B cell (primary cell): ENCODE measurements around the gene SPTAN1. TPM values are rescaled to one million over a fixed set of nuclear protein-coding genes. Genes with fewer than 3 reads are reported as not detected.

Experiments used
- ATAC-seq: fragments of 200-7000 bp; cut with Tn5 transposase; one replicate; pipeline ENCODE4 v1.10.0; 2021; ENCODE audit warnings: low read depth, mild to moderate bottlenecking, moderate number of reproducible peaks, moderate library complexity
- CTCF ChIA-PET: fragments of 350-600 bp; sonication (Branson Sonifier 250); formaldehyde crosslinking; loops from one replicate; lab custom pipeline; 2021; ENCODE audit warnings: antibody characterized with exemption, inconsistent platforms; lab: Charles Lee
- POLR2A ChIA-PET: fragments of 350-600 bp; sonication (Branson Sonifier 250); formaldehyde crosslinking; loops from one replicate; lab custom pipeline; 2021; ENCODE audit warnings: antibody characterized with exemption; lab: Charles Lee
- DNase-seq: peaks from one replicate; pipeline ENCODE4 v3.0.0; 2013
- H2AFZ ChIP-seq: 2 replicates; pipeline ENCODE4 v1.6.1; 2012; ENCODE audit warnings: mild to moderate bottlenecking, low read depth, low read length; ENCODE audit not compliant: insufficient read depth, poor library complexity, severe bottlenecking
- H3K27ac ChIP-seq, 2 donors: 1 replicate in 1 of 2; 2 replicates in 1 of 2; pipeline ENCODE4 v1.5.1; 2012 to 2013; ENCODE audit warnings: low read length in 2 of 2, mild to moderate bottlenecking in 2 of 2, moderate library complexity in 1 of 2
- H3K27me3 ChIP-seq, 4 experiments: fragments of 200-600 bp in 1 of 4; sonication (generic) in 1 of 4; replicated peaks in 1 of 4; 1 replicate in 2 of 4; 2 replicates in 2 of 4; pipeline versions ENCODE4 v1.6.1 to v1.7.0; 2013 to 2016; ENCODE audit warnings: low read length in 3 of 4, mild to moderate bottlenecking in 2 of 4, mixed read lengths in 1 of 4, moderate library complexity in 1 of 4; ENCODE audit not compliant: insufficient read depth in 4 of 4, control insufficient read depth in 3 of 4; ENCODE audit errors: control extremely low read depth in 1 of 4
- H3K36me3 ChIP-seq, 2 experiments: replicated peaks in 1 of 2; 1 replicate in 1 of 2; 2 replicates in 1 of 2; pipeline versions ENCODE4 v1.6.1 to v1.7.1; 2013; ENCODE audit warnings: low read length in 1 of 2; ENCODE audit not compliant: insufficient read depth in 2 of 2, control insufficient read depth in 1 of 2; ENCODE audit errors: control extremely low read depth in 1 of 2, extremely low read depth in 1 of 2
- H3K4me1 ChIP-seq, 2 donors: fragments of 200-600 bp in 1 of 2; sonication (generic) in 1 of 2; 1 replicate in 1 of 2; 2 replicates in 1 of 2; pipeline versions ENCODE4 v1.5.1 to v1.6.1; 2013 to 2017; ENCODE audit warnings: low read length in 2 of 2; ENCODE audit not compliant: control insufficient read depth in 2 of 2, insufficient read depth in 2 of 2
- H3K4me2 ChIP-seq: replicated peaks from 2 replicates; pipeline ENCODE3; 2012; ENCODE audit warnings: mild to moderate bottlenecking, low read depth, low read length; ENCODE audit not compliant: poor library complexity, severe bottlenecking
- H3K4me3 ChIP-seq, 5 experiments: fragments of 200-600 bp in 1 of 5; sonication (generic) in 1 of 5; 1 replicate in 3 of 5; 2 replicates in 2 of 5; pipeline versions ENCODE4 v1.5.1 to v1.7.0; 2011 to 2016; ENCODE audit warnings: low read length in 4 of 5, mild to moderate bottlenecking in 4 of 5, low read depth in 2 of 5, control low read depth in 1 of 5, moderate library complexity in 1 of 5; ENCODE audit not compliant: insufficient read depth in 1 of 5; ENCODE audit errors: control extremely low read depth in 1 of 5, extremely low read depth in 1 of 5
- H3K79me2 ChIP-seq: fragments of 200-600 bp; sonication (generic); one replicate; pipeline ENCODE4 v1.6.0; 2016; ENCODE audit warnings: low read length; ENCODE audit not compliant: control insufficient read depth, insufficient read depth
- H3K9ac ChIP-seq: fragments of 200-600 bp; sonication (generic); 2 replicates; pipeline ENCODE4 v1.6.1; 2017; ENCODE audit warnings: mild to moderate bottlenecking, low read length, moderate library complexity
- H3K9me3 ChIP-seq, 3 donors: one replicate each; pipeline versions ENCODE4 v1.6.1 to v1.7.1; 2013; ENCODE audit warnings: low read length in 2 of 3; ENCODE audit not compliant: control insufficient read depth in 2 of 3, insufficient read depth in 1 of 3; ENCODE audit errors: control extremely low read depth in 1 of 3
- H4K20me1 ChIP-seq: 2 replicates; pipeline ENCODE4 v1.6.0; 2012; ENCODE audit warnings: mild to moderate bottlenecking, low read length; ENCODE audit not compliant: insufficient read depth, control insufficient read depth, poor library complexity, severe bottlenecking
- H3K27ac Mint-ChIP-seq: one replicate; pipeline ENCODE4 v1.8.0; 2021; ENCODE audit warnings: mixed read lengths
- H3K27me3 Mint-ChIP-seq: one replicate; pipeline ENCODE4 v1.8.0; 2021; ENCODE audit warnings: mixed read lengths
- H3K4me1 Mint-ChIP-seq: one replicate; pipeline ENCODE4 v1.8.0; 2021; ENCODE audit warnings: mixed read lengths
- H3K4me3 Mint-ChIP-seq: one replicate; pipeline ENCODE4 v1.8.0; 2021; ENCODE audit warnings: mixed read lengths
- H3K9me3 Mint-ChIP-seq: one replicate; pipeline ENCODE4 v1.8.0; 2022; ENCODE audit warnings: mixed read lengths; ENCODE audit not compliant: insufficient read depth
- EZH2 ChIP-seq: IDR thresholded peaks from 2 replicates; pipeline ENCODE4 v1.6.1; 2012; ENCODE audit warnings: borderline replicate concordance, low read depth, mild to moderate bottlenecking, moderate library complexity, low read length; ENCODE audit not compliant: insufficient read depth, poor library complexity, severe bottlenecking
- WGBS: methylation state at CpG from one replicate; pipeline ENCODE4 v1.1.5; 2013; ENCODE audit warnings: missing lambda C conversion rate; ENCODE audit not compliant: insufficient coverage; 5-methylcytosine and 5-hydroxymethylcytosine counted together
- intact Hi-C: fragments of 100-400 bp; cut with micrococcal nuclease; formaldehyde crosslinking; loops from one replicate; pipeline ENCODE4 v1.10.0; 2022
- polyA plus RNA-seq: library from polyadenylated mRNA; depleted of rRNA; stranded (reverse); fragments of >200 nt; gene quantifications from 2 replicates; pipeline ENCODE4 v1.2.3, GENCODE V29; 2012
- total RNA-seq, 2 donors: library from RNA; stranded (reverse); fragments of 120-200 nt in 1 of 2; gene quantifications; 1 replicate in 1 of 2; 2 replicates in 1 of 2; pipeline versions ENCODE4 v1.2.3 to v1.2.4, GENCODE V29; 2013 to 2022
- TF ChIP-seq, protein P1 (sequence below): fragments of 200-600 bp; IDR thresholded peaks from one replicate; pipeline ENCODE4 v1.8.0; 2022; ENCODE audit warnings: antibody characterized with exemption, mild to moderate bottlenecking

Gene SPTAN1
- total and polyA plus RNA-seq, 2 donors (not counting 1 experiment from before 2014, with no cell fraction given): 129 to 351 TPM

DNA sequence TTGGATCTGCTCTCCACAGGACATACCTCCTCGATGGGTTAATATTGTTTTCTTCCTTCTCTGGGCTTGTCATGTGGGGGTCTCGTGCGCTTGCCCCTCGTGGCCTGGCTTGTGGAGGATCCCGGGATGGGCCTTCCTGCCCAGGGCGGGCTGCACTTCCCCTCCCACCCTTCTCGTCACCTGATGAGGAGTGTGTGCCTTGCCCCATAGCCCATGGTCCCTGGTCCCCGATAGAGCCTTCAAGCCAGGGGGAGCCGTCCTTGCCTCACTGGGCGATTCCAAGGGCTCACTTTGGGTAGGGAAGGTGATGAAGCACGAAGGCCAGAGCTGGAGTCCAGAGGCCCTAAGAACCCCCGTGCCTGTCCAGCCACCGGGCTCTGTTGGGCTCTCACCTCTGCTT is 75.5 kb downstream of the SPTAN1 start:
- no peaks in the 10 kb centered on the region for H3K4me1 Mint-ChIP-seq
- H3K9me3 Mint-ChIP-seq: no peaks in the 10 kb centered on the region
- Histone ChIP-seq H4K20me1 (no peaks in the 10 kb centered on the region), H3K9me3 (no peaks in the 10 kb centered on the region), H3K79me2 (no peaks in the 10 kb centered on the region), H3K4me3 (no peak overlapping the region), H3K9ac (no peak overlapping the region), H2AFZ (no peak overlapping the region), H3K27ac (no peak overlapping the region), H3K36me3 (peaks cover 0 to 86% of the 10 kb centered on the region in 2 experiments), H3K27me3 (no peaks in the 10 kb centered on the region), H3K4me1 (no peaks in the 10 kb centered on the region), H3K4me2 (no peak overlapping the region)
- 95% methylated on average over 10 of the region's 13 CpGs for WGBS
- ChIA-PET POLR2A (no interaction called here), CTCF (no interaction called here)
- no peak for TF ChIP-seq EZH2
- TF ChIP-seq, protein P1, sequence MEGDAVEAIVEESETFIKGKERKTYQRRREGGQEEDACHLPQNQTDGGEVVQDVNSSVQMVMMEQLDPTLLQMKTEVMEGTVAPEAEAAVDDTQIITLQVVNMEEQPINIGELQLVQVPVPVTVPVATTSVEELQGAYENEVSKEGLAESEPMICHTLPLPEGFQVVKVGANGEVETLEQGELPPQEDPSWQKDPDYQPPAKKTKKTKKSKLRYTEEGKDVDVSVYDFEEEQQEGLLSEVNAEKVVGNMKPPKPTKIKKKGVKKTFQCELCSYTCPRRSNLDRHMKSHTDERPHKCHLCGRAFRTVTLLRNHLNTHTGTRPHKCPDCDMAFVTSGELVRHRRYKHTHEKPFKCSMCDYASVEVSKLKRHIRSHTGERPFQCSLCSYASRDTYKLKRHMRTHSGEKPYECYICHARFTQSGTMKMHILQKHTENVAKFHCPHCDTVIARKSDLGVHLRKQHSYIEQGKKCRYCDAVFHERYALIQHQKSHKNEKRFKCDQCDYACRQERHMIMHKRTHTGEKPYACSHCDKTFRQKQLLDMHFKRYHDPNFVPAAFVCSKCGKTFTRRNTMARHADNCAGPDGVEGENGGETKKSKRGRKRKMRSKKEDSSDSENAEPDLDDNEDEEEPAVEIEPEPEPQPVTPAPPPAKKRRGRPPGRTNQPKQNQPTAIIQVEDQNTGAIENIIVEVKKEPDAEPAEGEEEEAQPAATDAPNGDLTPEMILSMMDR: no peak
- ATAC-seq (no peak), DNase-seq (no peak)
- no peaks in the 10 kb centered on the region for H3K27me3 Mint-ChIP-seq
- intact Hi-C loops: no loop called here
- no peak overlapping the region for H3K4me3 Mint-ChIP-seq
- H3K27ac Mint-ChIP-seq: no peak overlapping the region

GRCh38 chr9:128628471-128629048 is 76.2 kb downstream of the SPTAN1 start:
- Histone ChIP-seq H3K4me2 (no peak overlapping the region), H3K79me2 (no peaks in the 10 kb centered on the region), H4K20me1 (no peaks in the 10 kb centered on the region), H3K4me3 (no peak overlapping the region), H2AFZ (no peak overlapping the region), H3K4me1 (no peaks in the 10 kb centered on the region), H3K9me3 (no peaks in the 10 kb centered on the region), H3K9ac (no peak overlapping the region), H3K36me3 (peaks cover 0 to 89% of the 10 kb centered on the region in 2 experiments), H3K27ac (no peak overlapping the region), H3K27me3 (no peaks in the 10 kb centered on the region)
- CTCF ChIA-PET: no interaction called here
- H3K9me3 Mint-ChIP-seq: no peaks in the 10 kb centered on the region
- H3K27me3 Mint-ChIP-seq: no peaks in the 10 kb centered on the region
- no peak for DNase-seq
- H3K27ac Mint-ChIP-seq: peak overlapping the region; percentile 26
- WGBS: 91% methylated on average over 16 of the region's 17 CpGs
- POLR2A ChIA-PET: no interaction called here
- H3K4me1 Mint-ChIP-seq: no peaks in the 10 kb centered on the region
- intact Hi-C loops: no loop called here
- TF ChIP-seq, protein P1: no peak
- no peak for TF ChIP-seq EZH2
- ATAC-seq: no peak
- H3K4me3 Mint-ChIP-seq: no peak overlapping the region
